Fibroblast of upper back skin (primary cell): ENCODE measurements around the gene SH3TC2.
"Not testable (repeated sequence)": the region's sequence is repeated elsewhere in the genome, so short reads cannot be mapped to it uniquely, and the experiment has no call there.

Source experiments
- DNase-seq: peaks from one replicate; pipeline ENCODE4 v3.0.0-alpha.2; 2013

The SH3TC2 gene

DNA sequence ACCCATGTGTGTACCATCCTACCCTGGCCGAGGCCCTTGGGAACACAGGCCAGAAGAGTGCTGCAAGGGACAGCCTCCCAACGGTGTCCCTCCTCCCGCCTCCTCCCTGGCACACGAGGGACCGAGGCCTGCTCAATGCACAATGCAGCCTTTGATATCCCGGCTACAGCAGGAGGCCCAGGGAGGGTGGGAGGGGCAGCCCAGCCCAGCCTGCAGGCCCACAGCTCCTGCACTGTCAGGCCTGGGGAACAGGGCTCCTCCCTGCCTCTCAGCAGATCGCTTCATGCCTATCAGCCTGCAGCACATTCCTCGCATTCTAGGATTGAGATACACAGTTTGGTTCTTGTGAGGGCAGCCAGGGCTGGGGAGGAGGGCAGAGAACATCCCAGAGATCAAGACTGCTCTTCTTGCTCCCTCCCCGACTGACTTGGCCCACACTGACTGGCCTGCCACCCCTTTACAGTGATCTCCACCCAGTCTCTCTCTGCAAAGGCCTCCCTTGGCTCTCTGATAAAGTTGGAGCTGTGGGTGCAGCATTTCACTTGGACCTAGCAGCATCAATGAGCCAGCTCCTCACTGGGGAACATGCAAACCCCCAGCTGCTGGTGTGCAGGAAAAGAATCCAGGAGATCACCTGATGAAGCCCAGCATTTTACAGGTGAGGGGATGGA, at the start of gene SH3TC2:
TSS of gene SH3TC2 (minus strand) at position 46 of the 671 bp plus-strand sequence. CDS start at position 6, 40 bp downstream.
- peak; percentile 74 for DNase-seq

GRCh38 chr5:149110406-149110805, 47.5 kb upstream of the SH3TC2 start:
- no peak for DNase-seq

DNA sequence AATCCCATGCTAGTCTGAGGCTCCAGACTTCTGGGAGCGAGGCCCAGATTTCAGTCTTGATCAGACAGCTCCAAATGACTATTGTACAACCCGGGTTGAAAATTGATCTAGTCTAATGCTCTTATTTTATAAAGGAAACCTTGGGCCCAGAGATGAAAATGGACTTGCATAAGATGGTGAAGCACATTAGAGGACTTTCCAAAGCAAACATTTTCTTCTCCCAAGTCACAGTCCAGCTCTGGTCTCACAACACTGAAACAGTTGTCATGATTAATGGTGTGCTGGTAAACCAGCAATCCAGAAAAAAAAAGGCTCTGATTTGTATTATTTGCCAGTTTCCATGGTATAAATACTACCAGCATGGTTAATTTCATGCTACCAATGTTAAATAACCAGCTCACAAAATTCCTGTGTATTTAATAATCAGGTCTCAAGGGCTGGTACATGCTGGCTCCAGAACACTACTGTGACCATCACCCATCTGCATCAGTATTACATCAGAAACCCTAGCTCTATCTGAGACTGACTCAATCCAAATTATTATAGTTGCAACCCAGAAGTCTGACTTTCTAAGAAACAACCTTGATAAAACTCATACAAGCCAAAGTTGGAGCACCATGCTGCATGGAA, 45.9 kb upstream of the SH3TC2 start:
- DNase-seq = peak; percentile 17

DNA sequence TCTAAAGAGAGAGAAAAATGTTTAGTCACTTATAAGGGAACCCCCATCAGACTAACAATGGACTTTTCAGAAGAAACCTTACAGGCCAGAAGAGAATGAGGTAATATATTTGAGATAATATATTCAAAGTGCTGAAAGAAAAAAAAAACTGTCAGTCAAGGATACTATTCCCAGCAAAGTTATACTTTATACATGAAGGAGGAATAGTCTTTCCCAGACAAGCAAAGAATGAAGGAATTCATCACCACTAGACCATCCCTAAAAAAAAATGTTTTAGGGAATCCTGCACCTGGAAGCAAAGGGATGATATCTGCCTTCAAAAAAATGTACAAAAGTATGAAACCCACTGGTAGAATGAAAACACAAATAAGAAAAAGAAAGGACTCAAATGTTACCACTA, 37.5 kb upstream of the SH3TC2 start:
- DNase-seq = no peak

GRCh38 chr5:149099920-149100319, 37.1 kb upstream of the SH3TC2 start:
- no peak for DNase-seq

- DNase-seq = no peak
Observed at GRCh38 chr5:149094996-149095395, 32.1 kb upstream of the SH3TC2 start.

DNA sequence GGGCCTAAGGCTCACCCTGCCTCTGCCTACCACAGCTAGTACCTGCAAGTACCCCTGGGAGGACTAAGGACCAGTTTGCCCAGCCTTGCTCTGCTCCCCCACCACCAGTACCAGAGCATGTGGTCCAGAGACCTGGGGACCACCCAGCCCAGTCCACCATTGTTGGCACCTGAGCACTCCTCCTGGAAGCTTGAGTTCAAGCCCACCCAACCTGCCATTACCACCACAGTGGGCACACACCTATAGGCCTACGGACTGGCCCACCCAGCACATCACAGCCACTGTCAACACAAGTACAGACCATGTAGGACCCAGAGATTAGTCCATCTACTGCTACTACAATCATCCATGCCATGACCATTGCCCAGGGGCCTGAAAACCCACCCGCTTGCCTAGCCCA, 30.8 kb upstream of the SH3TC2 start:
- no peak for DNase-seq

DNA sequence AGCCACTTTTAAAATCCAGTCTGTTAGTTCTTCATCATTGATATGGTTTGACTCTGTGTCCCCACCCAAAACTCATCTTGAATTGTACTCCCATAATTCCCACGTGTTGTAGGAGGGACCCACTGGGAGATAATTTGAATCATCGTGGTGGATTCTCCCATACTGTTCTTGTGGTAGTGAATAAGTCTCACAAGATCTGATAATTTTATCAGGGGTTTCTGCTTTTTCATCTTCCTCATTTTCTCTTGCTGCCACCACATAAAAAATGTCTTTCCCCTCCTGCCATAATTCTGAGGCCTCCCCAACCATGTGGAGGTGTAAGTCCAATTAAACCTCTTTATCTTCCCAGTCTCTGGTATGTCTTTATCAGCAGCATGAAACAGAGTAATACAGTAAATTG, 26.9 kb upstream of the SH3TC2 start:
- DNase-seq = no peak

- no peak for DNase-seq
Observed at GRCh38 chr5:149088686-149089085, 25.8 kb upstream of the SH3TC2 start.

DNA sequence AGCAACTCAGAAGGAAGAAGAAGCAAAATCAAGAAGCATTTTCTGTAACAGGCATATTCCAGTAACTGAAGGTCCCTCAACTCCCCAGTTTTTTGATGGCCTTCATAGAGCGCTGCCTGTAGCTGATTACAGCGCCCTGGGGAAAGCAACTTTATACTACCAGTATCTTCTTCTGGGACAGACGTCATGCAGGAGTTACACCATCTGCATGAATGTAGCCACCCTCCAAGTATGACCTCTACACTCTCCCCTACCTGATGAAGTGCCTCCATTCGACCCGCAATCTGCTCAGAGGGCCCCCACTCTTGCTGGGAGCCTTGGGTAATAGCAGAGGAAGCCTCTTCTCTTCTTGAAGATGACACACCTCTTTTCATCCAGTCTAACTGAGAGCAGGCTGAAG, 21.0 kb upstream of the SH3TC2 start:
- no peak for DNase-seq

DNA sequence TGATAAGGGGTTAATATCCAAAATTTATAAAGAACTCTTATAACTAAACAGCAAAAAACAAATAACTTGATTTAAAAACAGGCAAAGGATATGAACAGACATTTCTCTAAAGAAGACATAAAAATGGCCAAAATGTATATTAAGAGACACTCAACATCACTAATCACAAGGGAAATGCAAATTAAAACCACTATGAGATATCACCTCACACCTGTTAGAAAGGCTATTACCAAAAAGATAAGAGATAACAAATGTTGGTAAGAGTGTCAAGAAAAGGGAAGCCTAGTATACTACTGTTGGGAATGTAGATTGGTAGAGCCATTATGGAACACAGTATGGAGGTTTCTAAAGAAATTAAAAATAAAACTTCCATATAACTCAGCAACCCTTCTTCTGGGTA, 19.4 kb upstream of the SH3TC2 start:
- no peak for DNase-seq

DNA sequence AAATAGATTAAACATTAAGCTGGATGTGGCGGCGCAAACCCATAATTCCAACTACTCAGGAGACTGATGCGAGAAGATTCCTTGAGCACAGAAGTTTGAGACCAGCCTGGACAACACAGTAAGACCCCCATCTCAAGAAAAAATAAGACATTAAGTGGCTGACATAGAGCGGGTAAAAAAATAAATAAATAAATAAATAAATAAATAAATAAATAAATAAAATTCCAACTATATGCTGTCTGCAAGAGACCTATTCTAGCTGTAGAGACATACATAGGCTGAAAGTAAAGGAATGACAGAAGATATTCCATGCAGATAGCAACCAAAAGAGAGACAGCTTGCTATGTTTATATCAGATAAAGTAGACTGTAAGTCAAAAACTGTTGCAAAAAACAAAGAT, 17.4 kb upstream of the SH3TC2 start:
- DNase-seq = no peak

DNA sequence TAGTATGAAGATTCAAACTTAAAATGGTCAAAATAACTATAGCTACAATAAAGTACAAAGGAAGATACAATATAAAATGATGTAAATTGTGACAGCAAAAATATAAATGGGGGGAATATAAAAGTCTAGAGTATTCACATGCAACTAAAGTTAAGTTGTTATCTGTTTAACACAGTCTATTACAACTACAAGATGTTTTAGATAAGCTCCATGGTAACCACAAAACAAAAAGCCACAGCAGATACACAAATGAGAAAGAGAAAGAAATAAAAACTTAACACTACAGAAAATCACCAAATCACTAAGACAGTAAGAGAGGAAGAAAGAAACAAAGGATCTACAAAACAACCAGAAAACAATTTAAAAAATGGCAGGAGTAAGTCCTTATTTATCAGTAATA, 17.0 kb upstream of the SH3TC2 start:
- DNase-seq = no peak

- not testable (repeated sequence) for DNase-seq
Observed at GRCh38 chr5:149074071-149074470, 11.2 kb upstream of the SH3TC2 start.

- DNase-seq = no peak
Observed at GRCh38 chr5:149073213-149073612, 10.4 kb upstream of the SH3TC2 start.

GRCh38 chr5:149072791-149073190, 9.9 kb upstream of the SH3TC2 start:
- DNase-seq = no peak

DNA sequence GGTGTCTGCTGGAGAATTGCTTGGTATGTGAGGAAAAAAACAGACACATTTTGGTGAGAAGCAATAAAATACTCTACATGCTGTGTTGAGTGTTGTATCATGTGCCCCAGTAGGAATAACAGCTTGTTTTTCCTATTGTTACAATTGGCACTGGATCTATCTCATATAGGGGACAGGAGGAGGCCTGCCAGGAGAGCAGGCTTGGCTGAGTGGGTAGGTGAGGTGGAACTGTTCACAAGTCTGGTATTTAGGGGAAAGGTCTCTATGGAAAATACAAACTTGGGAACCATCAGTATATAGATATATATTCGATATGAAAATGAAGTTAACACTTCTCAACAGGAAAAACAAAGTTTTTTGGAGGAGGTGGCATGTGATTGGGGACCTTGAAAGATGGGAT, 9.5 kb upstream of the SH3TC2 start:
- DNase-seq = no peak

DNA sequence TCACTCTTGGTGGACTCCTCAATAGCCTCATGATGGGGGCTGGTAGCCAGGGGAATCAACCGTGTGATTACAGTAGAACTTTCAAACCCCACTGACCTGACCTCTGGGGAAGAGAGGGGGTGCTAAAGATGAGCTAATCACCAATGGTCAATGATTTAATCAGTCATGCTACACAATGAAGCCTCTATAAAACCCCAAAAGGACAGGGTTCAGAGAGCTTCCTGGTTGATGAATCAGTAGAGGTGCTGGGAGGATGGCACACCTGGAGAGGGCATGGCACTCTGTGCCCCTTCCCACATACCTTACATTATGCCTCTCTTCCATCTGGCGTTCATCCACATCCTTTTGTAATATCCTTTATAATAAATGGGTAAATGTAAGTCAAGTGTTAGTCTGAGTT, 8.9 kb upstream of the SH3TC2 start:
- DNase-seq = no peak

DNA sequence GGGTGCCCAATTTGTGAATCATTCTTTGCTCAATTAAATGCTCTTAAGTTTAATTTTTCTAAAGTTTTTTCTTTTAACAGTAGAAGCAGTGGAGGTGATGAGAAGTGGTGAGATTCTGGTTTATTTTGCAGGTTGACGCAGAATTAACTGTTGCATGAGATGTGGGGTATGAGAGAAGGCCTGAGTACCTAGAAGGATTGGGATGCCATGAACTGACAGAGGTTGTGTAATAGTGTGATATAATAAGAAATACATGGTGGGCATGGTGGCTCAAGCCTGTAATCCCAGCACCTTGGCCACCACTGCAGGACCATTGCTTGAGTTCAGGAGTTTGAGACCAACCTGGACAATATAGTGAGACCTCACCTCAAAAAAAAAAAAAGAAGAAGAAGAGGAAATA, 8.4 kb upstream of the SH3TC2 start:
- DNase-seq = no peak

DNA sequence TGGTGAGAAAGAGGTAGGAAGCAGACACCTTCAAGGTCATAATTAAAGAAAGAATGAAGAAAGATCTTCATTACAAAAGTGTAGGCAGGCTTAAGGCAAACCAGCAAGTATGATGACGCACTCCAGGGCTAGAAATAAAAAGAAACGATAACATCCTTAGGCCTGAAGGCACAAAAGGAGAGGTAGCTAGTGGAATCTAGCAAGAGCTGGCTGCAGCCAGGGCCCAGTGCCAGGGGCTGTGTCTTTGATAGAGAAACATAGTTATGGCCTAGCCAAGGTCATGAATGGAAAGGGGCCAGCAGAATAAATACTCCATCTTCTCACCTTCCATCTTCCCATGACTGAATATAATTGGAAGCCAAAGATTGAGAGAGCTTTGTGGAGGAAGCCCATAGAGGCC, 6.8 kb upstream of the SH3TC2 start:
- no peak for DNase-seq

GRCh38 chr5:149063896-149064478, 1.1 kb upstream of the SH3TC2 start:
- no peak for DNase-seq

GRCh38 chr5:149062371-149063016, 368 bp downstream of the SH3TC2 start:
- DNase-seq = peak; percentile 88

DNA sequence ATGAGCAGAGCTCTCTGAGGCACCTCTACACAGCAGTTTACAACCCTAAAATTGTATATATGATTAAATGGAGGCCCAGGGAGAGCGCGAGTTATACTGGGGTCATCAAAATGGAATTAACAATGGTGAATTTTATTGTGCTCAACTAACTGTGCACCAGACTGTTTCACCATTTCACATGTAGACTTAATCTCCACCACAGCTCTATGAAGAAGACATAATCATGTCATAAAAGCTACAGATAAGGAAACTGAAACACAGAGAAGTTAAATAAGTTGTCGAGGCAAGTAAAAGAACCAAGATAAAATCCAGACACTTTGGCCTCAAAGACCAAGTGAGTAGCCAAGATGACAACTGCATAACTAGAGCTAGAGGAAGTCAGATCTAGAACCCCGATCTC, 1.5 kb downstream of the SH3TC2 start:
- DNase-seq = no peak

GRCh38 chr5:149060325-149060724, 2.5 kb downstream of the SH3TC2 start:
- DNase-seq = peak; percentile 36
